Measurements from ENCODE around the gene PCSK7.

PCSK7 gene

DNA sequence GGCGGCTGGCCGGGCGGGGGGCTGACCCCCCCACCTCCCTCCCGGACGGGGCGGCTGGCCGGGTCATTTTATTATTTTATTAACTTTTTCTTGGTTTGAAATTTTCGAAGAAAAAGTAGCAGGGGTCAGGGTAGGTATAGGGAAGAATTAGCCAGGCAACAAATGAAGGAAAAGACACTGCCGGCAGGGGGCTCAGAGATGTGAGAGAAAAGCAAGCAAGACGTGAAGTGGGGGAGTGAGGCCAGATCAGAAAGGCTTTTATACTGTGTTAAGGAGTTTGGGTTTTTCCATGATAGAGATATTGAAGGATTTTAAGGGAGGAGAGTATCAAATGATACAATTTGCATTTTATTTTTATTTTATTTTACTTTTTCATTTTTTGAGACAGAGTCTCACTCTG is 19.6 kb upstream of the PCSK7 start:
- TF ChIP-seq, protein P1, sequence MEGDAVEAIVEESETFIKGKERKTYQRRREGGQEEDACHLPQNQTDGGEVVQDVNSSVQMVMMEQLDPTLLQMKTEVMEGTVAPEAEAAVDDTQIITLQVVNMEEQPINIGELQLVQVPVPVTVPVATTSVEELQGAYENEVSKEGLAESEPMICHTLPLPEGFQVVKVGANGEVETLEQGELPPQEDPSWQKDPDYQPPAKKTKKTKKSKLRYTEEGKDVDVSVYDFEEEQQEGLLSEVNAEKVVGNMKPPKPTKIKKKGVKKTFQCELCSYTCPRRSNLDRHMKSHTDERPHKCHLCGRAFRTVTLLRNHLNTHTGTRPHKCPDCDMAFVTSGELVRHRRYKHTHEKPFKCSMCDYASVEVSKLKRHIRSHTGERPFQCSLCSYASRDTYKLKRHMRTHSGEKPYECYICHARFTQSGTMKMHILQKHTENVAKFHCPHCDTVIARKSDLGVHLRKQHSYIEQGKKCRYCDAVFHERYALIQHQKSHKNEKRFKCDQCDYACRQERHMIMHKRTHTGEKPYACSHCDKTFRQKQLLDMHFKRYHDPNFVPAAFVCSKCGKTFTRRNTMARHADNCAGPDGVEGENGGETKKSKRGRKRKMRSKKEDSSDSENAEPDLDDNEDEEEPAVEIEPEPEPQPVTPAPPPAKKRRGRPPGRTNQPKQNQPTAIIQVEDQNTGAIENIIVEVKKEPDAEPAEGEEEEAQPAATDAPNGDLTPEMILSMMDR (IDR thresholded peaks at IDR 0.05; ENCODE audit: low read length, missing control alignments), result no peak
- no peak overlapping the region for H3K4me3 ChIP-seq (replicated peaks; ENCODE audit: low read depth, low read length)
- no peak for DNase-seq (ENCODE audit: low read depth)

DNA sequence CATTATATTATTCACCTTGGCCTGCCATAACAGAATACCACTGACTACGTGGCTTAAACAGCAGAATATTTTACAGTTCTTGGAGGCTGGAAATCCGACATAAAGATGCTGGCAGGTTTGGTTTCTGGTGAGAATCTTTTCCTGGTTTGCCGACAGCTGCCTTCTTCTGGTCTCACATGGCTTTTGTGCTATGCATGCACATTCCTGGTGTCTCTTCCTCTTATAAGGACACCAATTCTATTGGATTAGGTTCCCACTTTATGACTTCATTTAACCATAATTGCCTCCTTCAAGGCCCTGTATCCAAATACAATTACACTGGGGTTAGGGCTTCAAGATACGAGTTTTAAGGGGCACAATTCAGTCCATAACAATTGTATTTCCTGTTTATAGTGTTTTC is 17.7 kb upstream of the PCSK7 start:
- DNase-seq (ENCODE audit: low read depth), result no peak
- TF ChIP-seq, protein P1 (IDR thresholded peaks at IDR 0.05; ENCODE audit: low read length, missing control alignments), result no peak
- H3K4me3 ChIP-seq (replicated peaks; ENCODE audit: low read depth, low read length), result no peak overlapping the region

DNA sequence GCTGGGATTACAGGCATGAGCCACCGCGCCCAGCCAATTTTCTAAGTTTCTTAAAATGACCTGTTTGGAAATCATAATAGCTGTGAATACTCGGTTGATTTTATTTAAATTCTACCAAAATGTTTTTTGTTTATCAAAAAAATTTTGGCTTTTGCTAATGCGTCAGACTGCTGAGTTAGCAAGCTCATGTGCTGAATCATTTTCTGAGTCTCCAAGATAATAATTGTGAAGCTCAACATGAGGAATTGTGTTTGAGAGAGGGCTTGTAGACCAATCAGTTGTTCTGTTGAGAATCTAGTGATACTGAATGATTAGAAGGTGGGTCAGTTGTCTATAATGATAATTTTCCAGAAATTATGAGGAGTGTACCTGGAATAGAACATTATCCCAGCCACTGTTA is 16.5 kb upstream of the PCSK7 start:
- no peak overlapping the region for H3K4me3 ChIP-seq (replicated peaks; ENCODE audit: low read depth, low read length)
- no peak for DNase-seq (ENCODE audit: low read depth)
- TF ChIP-seq, protein P1 (IDR thresholded peaks at IDR 0.05; ENCODE audit: low read length, missing control alignments), result no peak

DNA sequence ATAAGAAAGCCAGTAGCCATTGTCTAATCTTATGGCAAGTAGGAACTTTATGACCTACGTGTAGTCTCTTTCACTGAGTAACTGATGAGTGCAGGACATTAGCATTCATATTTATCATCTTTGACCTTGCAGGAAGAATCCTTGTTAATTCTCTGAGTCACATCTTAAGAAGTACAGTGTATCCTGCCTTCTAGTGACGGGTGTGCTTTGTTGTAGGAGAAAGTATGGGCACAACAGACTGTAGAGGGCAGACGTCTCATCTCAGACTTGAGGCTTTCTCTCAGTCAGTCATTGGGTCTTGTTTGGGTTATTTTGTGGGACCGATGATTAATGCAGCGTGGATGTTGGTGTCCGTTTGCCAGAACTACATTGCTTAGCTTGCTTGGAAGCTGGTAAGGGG is 7.4 kb upstream of the PCSK7 start:
- peak; percentile 92 for DNase-seq (ENCODE audit: low read depth)
- TF ChIP-seq, protein P1 (IDR thresholded peaks at IDR 0.05; ENCODE audit: low read length, missing control alignments), result peak; percentile 74
- no peak overlapping the region for H3K4me3 ChIP-seq (replicated peaks; ENCODE audit: low read depth, low read length)

DNA sequence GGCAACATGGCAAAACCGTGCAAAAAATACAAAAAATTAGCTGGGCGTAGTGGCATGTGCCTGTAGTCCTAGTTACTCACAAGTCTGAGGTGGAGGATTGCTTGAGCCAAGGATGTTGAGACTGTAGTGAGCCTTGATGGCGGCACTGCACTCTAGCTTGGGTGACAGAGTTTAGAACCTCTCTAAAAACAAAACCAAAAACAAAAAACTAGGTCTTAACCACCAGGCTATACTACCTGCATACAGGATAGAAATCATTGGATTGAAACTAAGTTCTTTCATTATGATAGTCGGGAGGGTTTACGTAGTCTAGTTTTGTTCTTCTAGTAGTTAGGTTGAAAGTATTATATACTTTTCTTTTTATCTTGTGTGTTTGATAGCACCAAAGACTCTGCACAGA is 6.3 kb upstream of the PCSK7 start:
- TF ChIP-seq, protein P1 (IDR thresholded peaks at IDR 0.05; ENCODE audit: low read length, missing control alignments), result no peak
- no peak for DNase-seq (ENCODE audit: low read depth)
- no peak overlapping the region for H3K4me3 ChIP-seq (replicated peaks; ENCODE audit: low read depth, low read length)

DNA sequence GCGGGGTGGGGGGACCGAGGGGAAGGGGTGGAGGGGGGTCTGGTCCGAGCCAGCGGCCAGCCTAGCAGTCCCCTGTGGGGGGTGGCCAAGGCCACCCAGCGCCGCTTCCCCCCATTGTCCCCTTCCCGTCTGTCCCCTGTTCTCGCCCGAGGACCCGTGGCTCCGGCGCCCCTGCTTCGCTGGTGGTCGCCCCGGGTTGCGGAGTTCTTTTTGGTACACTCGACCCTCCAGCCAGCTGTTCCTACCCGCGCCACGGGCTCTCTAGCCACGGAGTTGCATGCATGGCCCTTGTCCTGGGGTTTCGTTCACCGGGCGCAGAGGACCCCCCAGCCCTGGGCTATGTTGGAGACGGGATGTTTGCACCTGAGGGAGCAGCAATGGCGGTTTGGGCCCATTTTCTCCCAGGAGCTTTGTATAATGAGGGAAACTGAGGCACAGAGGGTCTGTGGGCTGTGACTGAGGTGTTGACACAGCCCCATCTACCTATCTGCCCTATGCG is 1.1 kb upstream of the PCSK7 start:
- H3K4me3 ChIP-seq (replicated peaks; ENCODE audit: low read depth, low read length), result peak overlapping the region; percentile 98
- TF ChIP-seq, protein P1 (IDR thresholded peaks at IDR 0.05; ENCODE audit: low read length, missing control alignments), result no peak
- no peak for DNase-seq (ENCODE audit: low read depth)

DNA sequence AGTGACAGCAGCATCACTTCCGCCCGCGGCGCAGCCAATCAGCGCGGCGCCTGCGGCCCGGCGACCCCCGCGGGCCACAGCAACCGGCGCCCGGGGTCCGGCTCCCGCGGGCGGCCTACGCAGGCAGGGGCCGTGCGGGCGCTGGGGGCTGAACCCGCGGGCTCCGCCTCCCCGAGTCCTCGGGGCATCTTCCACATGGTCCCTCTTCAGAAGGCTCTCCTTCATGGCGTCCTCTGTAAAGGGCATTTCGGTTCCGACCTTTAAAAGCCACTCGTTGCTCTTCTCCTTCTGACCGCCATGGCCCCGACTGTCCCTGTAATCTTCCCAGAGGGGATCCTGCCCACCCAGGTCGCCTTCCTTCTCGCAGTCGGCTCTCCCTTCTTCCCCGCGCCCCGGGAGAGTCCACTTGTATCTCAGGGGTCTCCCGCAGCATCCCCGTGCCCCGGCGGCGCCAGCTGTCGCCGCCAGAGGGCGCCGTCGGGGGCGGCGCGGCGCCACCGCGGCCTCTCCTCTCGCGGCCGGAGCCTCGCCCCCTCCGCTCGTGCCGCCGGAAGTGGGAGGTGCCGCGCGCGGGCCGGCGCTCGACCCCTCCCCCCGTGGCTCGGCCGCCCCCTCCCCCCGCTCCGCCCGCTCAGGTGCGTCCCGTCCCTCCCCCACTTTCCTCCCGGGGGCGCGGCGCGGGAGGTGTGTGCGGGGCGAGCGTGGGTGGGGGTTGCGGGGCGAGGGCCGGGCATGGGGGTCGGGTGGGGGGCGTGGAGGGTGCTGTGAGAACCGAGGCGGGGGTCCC is 412 bp upstream of the PCSK7 start, which contains the start of gene RNF214:
TSS of gene RNF214 (plus strand) at position 580 of the 787 bp plus-strand sequence. CDS start 1,602 bp downstream, outside the sequence.
- TF ChIP-seq, protein P1 (IDR thresholded peaks at IDR 0.05; ENCODE audit: low read length, missing control alignments), result peak; percentile 36
- peak within 1 kb of the TSS; percentile 98 for H3K4me3 ChIP-seq (replicated peaks; ENCODE audit: low read depth, low read length)
- DNase-seq (ENCODE audit: low read depth), result peak; percentile 71

Measured in fibroblast of pulmonary artery (primary cell).